Right atrium auricular region (tissue), 2 donors: ENCODE measurements around the gene LSM7. TPM values are rescaled to one million over a fixed set of nuclear protein-coding genes. Genes with fewer than 3 reads are reported as not detected.

Experiments
- DNase-seq: peaks from one replicate; pipeline ENCODE4 v3.0.0-alpha.2; 2019; ENCODE audit warnings: low spot score
- H3K27ac ChIP-seq, 2 donors: fragments of 200-600 bp; sonication (generic); 1 replicate in 1 of 2; 2 replicates in 1 of 2; pipeline ENCODE4 v1.5.1; 2016 to 2019
- H3K27me3 ChIP-seq, 2 donors: fragments of 200-600 bp; sonication (generic); one replicate each; pipeline versions ENCODE4 v1.5.1 to v1.6.0; 2017 to 2019
- H3K36me3 ChIP-seq: fragments of 200-600 bp; sonication (generic); one replicate; pipeline ENCODE4 v1.5.1; 2016
- H3K4me1 ChIP-seq, 2 donors: fragments of 200-600 bp; sonication (generic); one replicate each; pipeline versions ENCODE4 v1.5.1 to v1.6.0; 2017 to 2019
- H3K4me3 ChIP-seq, 2 donors: fragments of 200-600 bp; sonication (generic); 1 replicate in 1 of 2; 2 replicates in 1 of 2; pipeline ENCODE4 v1.5.1; 2017 to 2019; ENCODE audit warnings: mild to moderate bottlenecking in 1 of 2, moderate library complexity in 1 of 2
- H3K9me3 ChIP-seq, 2 donors: fragments of 200-600 bp; sonication (generic); one replicate each; pipeline ENCODE4 v1.5.1; 2019
- CTCF ChIP-seq, 2 donors: fragments of 200-600 bp; sonication (generic); IDR thresholded peaks; one replicate each; pipeline ENCODE4 v1.5.1; 2019; ENCODE audit warnings: antibody characterized with exemption in 2 of 2
- total RNA-seq, 2 donors: library from RNA; depleted of rRNA; stranded (reverse); fragments of >200 nt; gene quantifications; one replicate each; pipeline ENCODE4 v1.1.0, GENCODE V29; 2016

The LSM7 gene
- total RNA-seq, 2 donors from 2014 or later, result 38.6 to 104 TPM

GRCh38 chr19:2357279-2358206 is 29.2 kb upstream of the LSM7 start:
- Histone ChIP-seq H3K36me3 (peaks cover 19% of the 10 kb centered on the region), H3K4me1 (peaks cover 0 to 5% of the 10 kb centered on the region in 2 donors), H3K27ac (no peak overlapping the region), H3K4me3 (no peak overlapping the region), H3K27me3 (peaks cover 0 to 4% of the 10 kb centered on the region in 2 donors), H3K9me3 (no peaks in the 10 kb centered on the region)
- TF ChIP-seq CTCF (IDR thresholded peaks at IDR 0.05), result no peak
- DNase-seq, result no peak

- Histone ChIP-seq H3K4me3 (no peak overlapping the region), H3K36me3 (peaks cover 19% of the 10 kb centered on the region), H3K9me3 (no peaks in the 10 kb centered on the region), H3K27me3 (no peaks in the 10 kb centered on the region), H3K4me1 (peaks cover 0 to 5% of the 10 kb centered on the region in 2 donors), H3K27ac (no peak overlapping the region)
- TF ChIP-seq CTCF (IDR thresholded peaks at IDR 0.05), result no peak
- DNase-seq, result no peak
Measured at GRCh38 chr19:2356036-2356646, 27.8 kb upstream of the LSM7 start.

DNA sequence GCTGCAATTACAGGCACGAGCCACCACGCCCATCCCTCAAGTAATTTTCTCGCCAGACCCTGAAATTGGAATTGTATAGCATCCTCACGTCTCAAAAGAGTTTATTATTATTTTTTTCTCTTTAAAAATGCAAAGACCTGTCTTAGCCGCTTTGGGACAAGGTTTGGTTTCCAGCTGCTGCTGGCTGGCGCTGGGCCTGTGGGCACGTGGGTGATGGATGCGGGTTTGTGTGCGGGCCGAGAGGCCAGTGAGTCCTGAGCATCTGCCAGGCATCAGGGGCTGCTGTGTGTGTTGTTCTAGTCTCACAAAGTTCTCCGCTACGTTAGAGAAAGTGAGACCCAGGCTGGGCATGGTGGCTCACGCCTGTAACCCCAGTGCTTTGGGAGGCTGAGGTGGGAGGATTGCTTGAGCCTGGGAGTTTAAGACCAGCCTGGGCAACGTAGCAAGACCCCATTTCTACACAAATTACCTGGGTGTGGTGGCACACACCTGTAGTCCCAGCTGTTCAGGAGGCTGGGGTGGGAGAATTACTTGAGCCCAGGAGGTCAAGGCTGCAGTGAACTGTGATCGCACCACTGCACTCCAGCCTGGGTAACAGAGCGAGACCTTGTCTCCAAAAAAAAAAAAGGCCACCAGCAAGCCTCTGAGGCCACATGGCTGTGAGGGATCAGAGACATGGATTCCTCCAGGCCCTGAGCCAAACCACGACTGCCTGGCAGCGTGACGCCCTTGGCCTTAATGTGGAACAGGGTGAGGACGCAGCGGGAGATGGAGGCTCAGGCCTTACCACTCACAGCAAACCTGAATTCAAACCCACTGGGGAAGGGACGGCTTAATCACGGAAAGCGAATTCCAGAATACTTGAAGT is 27.0 kb upstream of the LSM7 start:
- no peak overlapping the region for H3K4me3 ChIP-seq
- DNase-seq, result no peak
- H3K4me1 ChIP-seq, result peaks cover 0 to 3% of the 10 kb centered on the region in 2 donors
- no peak for TF ChIP-seq CTCF (IDR thresholded peaks at IDR 0.05)
- peaks cover 19% of the 10 kb centered on the region for H3K36me3 ChIP-seq
- no peaks in the 10 kb centered on the region for H3K27me3 ChIP-seq
- no peak overlapping the region for H3K27ac ChIP-seq
- H3K9me3 ChIP-seq, result no peaks in the 10 kb centered on the region

DNA sequence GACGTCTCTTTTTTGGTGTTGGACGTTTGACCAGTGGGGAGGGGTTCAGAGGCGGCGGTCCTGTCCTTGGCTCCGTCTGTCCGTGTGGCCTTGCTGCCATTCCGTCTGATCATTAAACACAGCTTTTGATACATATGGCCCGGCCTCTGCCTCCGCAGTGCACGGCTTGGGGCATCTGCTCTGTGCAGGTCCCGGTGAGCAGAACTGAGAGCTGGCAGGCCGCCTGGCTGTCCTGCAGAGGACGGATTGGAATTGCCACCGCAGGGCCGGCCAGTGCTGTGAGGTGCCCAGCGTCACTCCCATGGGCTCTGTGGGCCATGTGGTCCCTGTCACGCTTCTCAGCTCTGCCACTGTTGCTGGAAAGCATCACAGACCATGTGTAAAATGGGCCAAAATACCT is 26.3 kb upstream of the LSM7 start:
- no peak overlapping the region for H3K27ac ChIP-seq
- H3K9me3 ChIP-seq, result no peaks in the 10 kb centered on the region
- TF ChIP-seq CTCF (IDR thresholded peaks at IDR 0.05), result no peak
- H3K36me3 ChIP-seq, result peaks cover 19% of the 10 kb centered on the region
- H3K4me1 ChIP-seq, result no peaks in the 10 kb centered on the region
- H3K4me3 ChIP-seq, result no peak overlapping the region
- DNase-seq, result no peak
- H3K27me3 ChIP-seq, result no peaks in the 10 kb centered on the region

DNA sequence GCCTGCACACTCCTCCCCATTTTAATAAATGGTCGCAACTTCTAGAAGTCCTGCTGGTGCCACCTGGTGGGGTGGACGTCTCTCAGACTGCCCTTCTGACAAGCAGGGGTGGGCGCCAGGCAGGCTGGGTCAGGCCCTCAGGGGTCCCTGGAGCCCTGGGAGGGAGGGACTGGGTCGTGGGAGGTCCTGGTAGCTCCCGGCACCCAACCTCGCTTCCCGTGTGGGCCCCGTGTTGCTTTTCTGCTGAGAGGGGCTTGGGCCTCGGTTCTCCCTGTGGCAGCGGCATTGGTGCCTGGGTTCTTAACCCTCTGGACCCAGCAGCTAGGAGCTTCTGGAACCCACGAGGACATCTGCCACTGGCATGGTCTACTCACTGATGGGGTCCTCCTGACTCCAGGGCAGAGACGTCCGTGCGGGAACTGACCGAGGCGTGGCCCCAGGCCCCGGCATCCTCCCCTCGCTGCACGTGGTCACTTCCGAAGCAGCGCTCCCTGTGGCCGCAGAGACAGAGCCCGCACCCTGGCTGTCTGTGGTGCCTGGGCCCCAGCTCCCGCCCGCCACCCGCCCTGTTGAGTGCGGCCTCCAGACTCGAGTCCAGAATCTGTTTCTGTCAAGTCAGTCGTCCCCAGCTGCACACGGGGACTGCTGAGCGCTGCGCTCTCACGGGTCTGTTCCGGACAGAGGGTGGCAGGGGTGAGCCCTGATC is 25.7 kb upstream of the LSM7 start:
- Histone ChIP-seq H3K27me3 (no peaks in the 10 kb centered on the region), H3K36me3 (peaks cover 19% of the 10 kb centered on the region), H3K9me3 (no peaks in the 10 kb centered on the region), H3K4me3 (no peak overlapping the region), H3K4me1 (no peaks in the 10 kb centered on the region), H3K27ac (no peak overlapping the region)
- no peak for DNase-seq
- TF ChIP-seq CTCF (IDR thresholded peaks at IDR 0.05), result no peak
